NT2/D1 (cell line): Measurements from ENCODE around the gene CEMIP.

Source experiments
- SUZ12 ChIP-seq: IDR thresholded peaks from 2 replicates; pipeline ENCODE4 v1.6.1; 2011; ENCODE audit not compliant: insufficient read length, insufficient read depth; ENCODE audit errors: extremely low read depth
- YY1 ChIP-seq: IDR thresholded peaks from 2 replicates; pipeline ENCODE4 v1.6.1; 2011; ENCODE audit not compliant: insufficient read length, insufficient read depth

- TF ChIP-seq YY1, result no peak
- TF ChIP-seq SUZ12, result no peak
These were observed 136.3 kb downstream of the CEMIP start for GRCh38 chr15:80915472-80915871.
